Stimulated activated CD4-positive, alpha-beta T cell treated with anti-CD3 and anti-CD28 coated beads, Interleukin-2, amount 100 ng/mL, for 24 hours (primary cell): ENCODE results near the gene CTNNA1.
"Not testable (repeated sequence)": the region's sequence is repeated elsewhere in the genome, so short reads cannot be mapped to it uniquely, and the experiment has no call there.

ENCODE experiments used
- DNase-seq, 2 donors: peaks; one replicate each; pipeline ENCODE4 v3.0.0-alpha.2; 2020

CTNNA1 gene

GRCh38 chr5:138905541-138905940 lies 152.3 kb downstream of the CTNNA1 start:
- DNase-seq, result no peak

GRCh38 chr5:138909734-138910133 lies 156.5 kb downstream of the CTNNA1 start:
- no peak for DNase-seq

GRCh38 chr5:138910546-138911185 lies 157.4 kb downstream of the CTNNA1 start:
- DNase-seq, result no peak

GRCh38 chr5:138911441-138911840 lies 158.2 kb downstream of the CTNNA1 start:
- DNase-seq, result no peak

- no peak for DNase-seq
Measured at GRCh38 chr5:138912093-138912492, 158.9 kb downstream of the CTNNA1 start.

- DNase-seq, result no peak
Measured at GRCh38 chr5:138913773-138914172, 160.5 kb downstream of the CTNNA1 start.

GRCh38 chr5:138914338-138914737 lies 161.1 kb downstream of the CTNNA1 start:
- DNase-seq, result no peak

- DNase-seq, result no peak
Measured at GRCh38 chr5:138918686-138919085, 165.5 kb downstream of the CTNNA1 start.

GRCh38 chr5:138920181-138920580 lies 167.0 kb downstream of the CTNNA1 start:
- no peak for DNase-seq

- not testable (repeated sequence) for DNase-seq
Measured at GRCh38 chr5:138921362-138921761, 168.1 kb downstream of the CTNNA1 start.

- DNase-seq, result no peak
Measured at GRCh38 chr5:138922494-138922893, 169.3 kb downstream of the CTNNA1 start.

GRCh38 chr5:138925090-138925635 lies 171.9 kb downstream of the CTNNA1 start:
- DNase-seq, result no peak

- no peak for DNase-seq
Measured at GRCh38 chr5:138926257-138926656, 173.0 kb downstream of the CTNNA1 start.

- no peak for DNase-seq
Measured at GRCh38 chr5:138926688-138927448, 173.6 kb downstream of the CTNNA1 start.

- DNase-seq, result no peak
Measured at GRCh38 chr5:138927544-138927943, 174.3 kb downstream of the CTNNA1 start.

GRCh38 chr5:138927979-138928378 lies 174.8 kb downstream of the CTNNA1 start:
- DNase-seq, result no peak

GRCh38 chr5:138929571-138929955 lies 176.3 kb downstream of the CTNNA1 start:
- no peak for DNase-seq

GRCh38 chr5:138930371-138931097 lies 177.3 kb downstream of the CTNNA1 start:
- no peak for DNase-seq

- no peak for DNase-seq
Measured at GRCh38 chr5:138932171-138932810, 179.1 kb downstream of the CTNNA1 start.

- DNase-seq, result no peak
Measured at GRCh38 chr5:138933522-138934290, 180.5 kb downstream of the CTNNA1 start.

- no peak for DNase-seq
Measured at GRCh38 chr5:138934971-138935370, 181.7 kb downstream of the CTNNA1 start.

- DNase-seq, result no peak
Measured at GRCh38 chr5:138935466-138935865, 182.2 kb downstream of the CTNNA1 start.
